Measurements from ENCODE around the gene METTL26.

Gene METTL26

GRCh38 chr16:593807-594206 lies 42.3 kb downstream of the METTL26 start:
- no peak for DNase-seq

- peak; percentile 85 for DNase-seq
These were observed 42.7 kb downstream of the METTL26 start for GRCh38 chr16:593406-593805.

GRCh38 chr16:592518-593306 lies 43.4 kb downstream of the METTL26 start:
- peak; percentile 57 for DNase-seq

- DNase-seq = no peak
These were observed 44.1 kb downstream of the METTL26 start for GRCh38 chr16:591892-592517.

- no peak for DNase-seq
These were observed 44.9 kb downstream of the METTL26 start for GRCh38 chr16:591231-591630.

GRCh38 chr16:590815-591200 lies 45.3 kb downstream of the METTL26 start:
- no peak for DNase-seq

- DNase-seq = no peak
These were observed 45.8 kb downstream of the METTL26 start for GRCh38 chr16:590188-590814.

- peak; percentile 70 for DNase-seq
These were observed 46.4 kb downstream of the METTL26 start, which contains the start of gene RAB40C for GRCh38 chr16:589658-590187. Gene RAB40C (plus strand): TSS chr16:590066. CDS start chr16:590292, 226 bp downstream.

GRCh38 chr16:588889-589657 lies 47.0 kb downstream of the METTL26 start:
- peak; percentile 70 for DNase-seq

- no peak for DNase-seq
These were observed 47.5 kb downstream of the METTL26 start for GRCh38 chr16:588639-588888.

- no peak for DNase-seq
These were observed 49.2 kb downstream of the METTL26 start for GRCh38 chr16:586645-587590.

GRCh38 chr16:586047-586644 lies 50.0 kb downstream of the METTL26 start:
- DNase-seq = no peak

GRCh38 chr16:585351-585750 lies 50.8 kb downstream of the METTL26 start:
- no peak for DNase-seq
